Right cardiac atrium (tissue), 5 donors: ENCODE results near the gene RHOF. TPM values are rescaled to one million over a fixed set of nuclear protein-coding genes. Genes with fewer than 3 reads are reported as not detected.
"Not testable (repeated sequence)": the region's sequence is repeated elsewhere in the genome, so short reads cannot be mapped to it uniquely, and the experiment has no call there.

Source experiments
- ATAC-seq, 2 donors: fragments of 200-7000 bp; cut with Tn5 transposase; one replicate each; pipeline versions ENCODE4 v1.8.0 to v1.9.1; 2020; ENCODE audit warnings: moderate library complexity in 2 of 2, mild to moderate bottlenecking in 1 of 2
- DNase-seq, 3 donors: peaks; one replicate each; pipeline ENCODE4 v3.0.0-alpha.2; 2020
- H3K27ac ChIP-seq: one replicate; pipeline ENCODE4 v1.5.1; 2013; ENCODE audit warnings: mild to moderate bottlenecking, low read length, control low read depth, moderate library complexity
- H3K27me3 ChIP-seq: one replicate; pipeline ENCODE4 v1.6.1; 2013; ENCODE audit not compliant: control insufficient read depth, insufficient read depth
- H3K4me1 ChIP-seq: one replicate; pipeline ENCODE4 v1.6.1; 2013; ENCODE audit warnings: low read length; ENCODE audit not compliant: control insufficient read depth, insufficient read depth
- H3K4me3 ChIP-seq: one replicate; pipeline ENCODE4 v1.5.1; 2013; ENCODE audit warnings: low read length, control low read depth
- H3K9me3 ChIP-seq: one replicate; pipeline ENCODE4 v1.6.1; 2013; ENCODE audit warnings: low read length; ENCODE audit not compliant: control insufficient read depth
- WGBS: extraction: QIAGEN DNeasy Blood & Tissue Kit; methylation state at CpG from one replicate; pipeline ENCODE4 v1.1.7; 2013; 5-methylcytosine and 5-hydroxymethylcytosine counted together
- intact Hi-C, 4 donors: fragments of 100-400 bp; cut with DNase I; formaldehyde crosslinking; loops; one replicate each; pipeline versions ENCODE4 v1.11.0 to v1.14.0; 2022 to 2023
- polyA plus RNA-seq: library from polyadenylated mRNA; stranded (reverse); fragments of 200-250 nt; gene quantifications from one replicate; pipeline ENCODE4 v1.2.3, GENCODE V29; 2013
- total RNA-seq, 4 donors: library from RNA; stranded (reverse); fragmentation: NEBNext Ultra II Directional; extraction: Animal tissue kit (Norgen Biotek cat#: 25700); gene quantifications; one replicate each; pipeline ENCODE4 v1.2.1, GENCODE V29; 2021
- donor health status: healthy with polysubstance abuse.
- donor health status: DM: no; HTN: yes; CAD: no.
- donor health status: DM: no; HTN: no; CAD: no.
- donor health status: DM: no; HTN: yes; CAD: no; lungs with severe emphysema.
- donor health status: DM: yes; HTN: yes; CAD: no.

Gene RHOF
- total and polyA plus RNA-seq, 5 donors = 11.2 to 23.3 (median 21.7) TPM

GRCh38 chr12:121750507-121750955 lies 43.0 kb downstream of the RHOF start:
- ATAC-seq (peak in 1 of 2 donors; percentile 7), DNase-seq (no peak)
- no peak overlapping the region for H3K27ac ChIP-seq
- intact Hi-C loops = no loop called here
- 0% methylated on average over 1 of the region's 1 CpG for WGBS
- no peaks in the 10 kb centered on the region for H3K27me3 ChIP-seq
- no peaks in the 10 kb centered on the region for H3K4me1 ChIP-seq
- H3K4me3 ChIP-seq = no peak overlapping the region
- H3K9me3 ChIP-seq = no peaks in the 10 kb centered on the region

GRCh38 chr12:121749267-121749666 lies 44.2 kb downstream of the RHOF start:
- no peak overlapping the region for H3K27ac ChIP-seq
- H3K9me3 ChIP-seq = no peaks in the 10 kb centered on the region
- H3K4me1 ChIP-seq = no peaks in the 10 kb centered on the region
- no peak for DNase-seq
- no peaks in the 10 kb centered on the region for H3K27me3 ChIP-seq
- WGBS = 79% methylated on average over 10 of the region's 10 CpGs
- intact Hi-C loops = no loop called here
- no peak for ATAC-seq
- H3K4me3 ChIP-seq = no peak overlapping the region

- Histone ChIP-seq H3K27me3 (no peaks in the 10 kb centered on the region), H3K4me3 (no peak overlapping the region), H3K27ac (peak overlapping the region; percentile 15), H3K4me1 (no peaks in the 10 kb centered on the region), H3K9me3 (no peaks in the 10 kb centered on the region)
- 29% methylated on average over 17 of the region's 17 CpGs for WGBS
- DNase-seq = peak in 2 of 3 donors; percentile 40 to 66
- intact Hi-C loops = no loop called here
- peak; percentile 88 to 91 for ATAC-seq
Measured at GRCh38 chr12:121748571-121749265, 44.8 kb downstream of the RHOF start.

- intact Hi-C loops = no loop called here
- Histone ChIP-seq H3K9me3 (no peaks in the 10 kb centered on the region), H3K4me3 (no peak overlapping the region), H3K27me3 (no peaks in the 10 kb centered on the region), H3K4me1 (no peaks in the 10 kb centered on the region), H3K27ac (no peak overlapping the region)
- WGBS = 68% methylated on average over 13 of the region's 13 CpGs
- DNase-seq = no peak
- peak; percentile 8 to 9 for ATAC-seq
Measured at GRCh38 chr12:121748218-121748570, 45.3 kb downstream of the RHOF start.

- H3K4me1 ChIP-seq, H3K27me3 ChIP-seq, ATAC-seq, intact Hi-C loops, DNase-seq, H3K9me3 ChIP-seq, H3K27ac ChIP-seq, H3K4me3 ChIP-seq: not testable (repeated sequence)
- 95% methylated on average over 5 of the region's 5 CpGs for WGBS
Measured at GRCh38 chr12:121745545-121745944, 47.9 kb downstream of the RHOF start.

- 83% methylated on average over 6 of the region's 6 CpGs for WGBS
- intact Hi-C loops = no loop called here
Measured at GRCh38 chr12:121741743-121742142, 51.7 kb downstream of the RHOF start.

GRCh38 chr12:121740847-121741246 lies 52.6 kb downstream of the RHOF start:
- H3K27me3 ChIP-seq = no peaks in the 10 kb centered on the region
- 94% methylated on average over 4 of the region's 4 CpGs for WGBS
- H3K4me3 ChIP-seq = no peak overlapping the region
- H3K27ac ChIP-seq = no peak overlapping the region
- intact Hi-C loops = no loop called here
- DNase-seq (no peak), ATAC-seq (no peak)
- H3K9me3 ChIP-seq = no peaks in the 10 kb centered on the region
- no peaks in the 10 kb centered on the region for H3K4me1 ChIP-seq

More at GRCh38 chr12:121741743-121742142, 51.7 kb downstream of the RHOF start:
- no peaks in the 10 kb centered on the region for H3K9me3 ChIP-seq
- no peaks in the 10 kb centered on the region for H3K4me1 ChIP-seq
- H3K27ac ChIP-seq = no peak overlapping the region
- ATAC-seq (no peak), DNase-seq (no peak)
- H3K27me3 ChIP-seq = no peaks in the 10 kb centered on the region
- no peak overlapping the region for H3K4me3 ChIP-seq

GRCh38 chr12:121738340-121738858 lies 55.1 kb downstream of the RHOF start:
- H3K9me3 ChIP-seq = no peaks in the 10 kb centered on the region
- H3K27me3 ChIP-seq = no peaks in the 10 kb centered on the region
- no peaks in the 10 kb centered on the region for H3K4me1 ChIP-seq
- no peak for DNase-seq
- no peak for ATAC-seq
- H3K27ac ChIP-seq = no peak overlapping the region
- intact Hi-C loops = no loop called here
- no peak overlapping the region for H3K4me3 ChIP-seq
- WGBS = 87% methylated on average over 9 of the region's 9 CpGs

GRCh38 chr12:121733849-121734248 lies 59.6 kb downstream of the RHOF start:
- no peak overlapping the region for H3K4me3 ChIP-seq
- ATAC-seq (no peak), DNase-seq (no peak)
- H3K27me3 ChIP-seq = no peaks in the 10 kb centered on the region
- WGBS = 88% methylated on average over 8 of the region's 8 CpGs
- intact Hi-C loops = no loop called here
- no peaks in the 10 kb centered on the region for H3K9me3 ChIP-seq
- H3K27ac ChIP-seq = no peak overlapping the region
- no peaks in the 10 kb centered on the region for H3K4me1 ChIP-seq

- Histone ChIP-seq H3K9me3 (no peaks in the 10 kb centered on the region), H3K4me1 (no peaks in the 10 kb centered on the region), H3K27me3 (no peaks in the 10 kb centered on the region), H3K4me3 (no peak overlapping the region), H3K27ac (no peak overlapping the region)
- no peak for ATAC-seq
- no peak for DNase-seq
- intact Hi-C loops = no loop called here
- WGBS = 96% methylated on average over 7 of the region's 7 CpGs
Measured at GRCh38 chr12:121731473-121731872, 62.0 kb downstream of the RHOF start.

- intact Hi-C loops = no loop called here
- H3K27me3 ChIP-seq = no peaks in the 10 kb centered on the region
- H3K9me3 ChIP-seq = no peaks in the 10 kb centered on the region
- no peak overlapping the region for H3K27ac ChIP-seq
- no peaks in the 10 kb centered on the region for H3K4me1 ChIP-seq
- no peak overlapping the region for H3K4me3 ChIP-seq
- DNase-seq = no peak
- WGBS = 87% methylated on average over 6 of the region's 6 CpGs
- no peak for ATAC-seq
Measured at GRCh38 chr12:121729021-121729420, 64.5 kb downstream of the RHOF start.
